ENCODE measurements around the gene DMAC2L. TPM values are rescaled to one million over a fixed set of nuclear protein-coding genes. Genes with fewer than 3 reads are reported as not detected.

The DMAC2L gene
- total and polyA plus RNA-seq, 10 of the 15 experiments (the other 5 are each of a cell fraction or from before 2014, with no cell fraction given), result 9.5 to 76.3 (median 28.2) TPM

- TF ChIP-seq ZNF207 (IDR thresholded peaks at IDR 0.05; ENCODE audit: borderline replicate concordance) (0 out of 2 replicates have a peak, but pooled peaks have one; percentile 55), MAX (IDR thresholded peaks at IDR 0.05; ENCODE audit: low read depth, low read length) (peak; percentile 77), MEF2B (IDR thresholded peaks at IDR 0.05; ENCODE audit: partially characterized antibody, poor library complexity, severe bottlenecking) (peak; percentile 32), POU2F2 (IDR thresholded peaks at IDR 0.05; ENCODE audit: borderline replicate concordance, low read depth, low read length) (peak; percentile 26; the same call in 1 of the 3 replicates), RELB (IDR thresholded peaks at IDR 0.05; ENCODE audit: low read depth) (0 out of 2 replicates have a peak, but pooled peaks have one; percentile 39), TCF3 (IDR thresholded peaks at IDR 0.05; ENCODE audit: borderline replicate concordance, insufficient read depth, low read depth, low read length) (no peak), NKRF (conservative IDR thresholded peaks at IDR 0.05) (peak; percentile 72), PKNOX1 (IDR thresholded peaks at IDR 0.05) (peak; percentile 47), HDGF (IDR thresholded peaks at IDR 0.05) (peak; percentile 97), RAD51 (IDR thresholded peaks at IDR 0.05) (peak; percentile 66; the same call in 1 of the 2 replicates), BCLAF1 (IDR thresholded peaks at IDR 0.05) (no peak), POLR2AphosphoS2 (IDR thresholded peaks at IDR 0.05; ENCODE audit: low read depth, low read length) (peak; percentile 53; the same call in 1 of the 2 replicates), MYC (IDR thresholded peaks at IDR 0.05; ENCODE audit: insufficient read depth, insufficient read length, insufficient replicate concordance, low read length, severe bottlenecking) (no peak), ZBTB11 (CRISPR knock-in tag; IDR thresholded peaks at IDR 0.05) (no peak), KDM1A (IDR thresholded peaks at IDR 0.05; ENCODE audit: borderline replicate concordance) (no peak), CEBPB (IDR thresholded peaks at IDR 0.05; ENCODE audit: borderline replicate concordance in 1 of 2, low read depth in 2 of 2, low read length in 2 of 2) (no peak)
These were observed at the start of gene DMAC2L, which contains the start of gene L2HGDH (continued) for GRCh38 chr14:50311972-50312733.
